Spinal cord (tissue), 10 donors: ENCODE results near the gene CHMP4A. TPM values are rescaled to one million over a fixed set of nuclear protein-coding genes. Genes with fewer than 3 reads are reported as not detected.

Source experiments
- DNase-seq, 6 donors: peaks; one replicate each; pipeline versions ENCODE4 v3.0.0 to v3.0.0-alpha.2; 2013 to 2015; ENCODE audit warnings: low spot score in 6 of 6, low read depth in 4 of 6
- H3K27ac ChIP-seq: one replicate; pipeline ENCODE4 v1.5.1; 2013; ENCODE audit warnings: low read depth, low read length, control low read depth
- H3K27me3 ChIP-seq: one replicate; pipeline ENCODE4 v1.6.1; 2013; ENCODE audit warnings: low read length; ENCODE audit not compliant: control insufficient read depth, insufficient read depth
- H3K36me3 ChIP-seq: one replicate; pipeline ENCODE4 v1.6.1; 2013; ENCODE audit warnings: low read length; ENCODE audit not compliant: control insufficient read depth, insufficient read depth
- H3K4me1 ChIP-seq: one replicate; pipeline ENCODE4 v1.6.1; 2013; ENCODE audit warnings: low read length; ENCODE audit not compliant: control insufficient read depth, insufficient read depth
- H3K4me3 ChIP-seq: one replicate; pipeline ENCODE4 v1.5.1; 2013; ENCODE audit warnings: low read depth, low read length, control low read depth
- H3K9me3 ChIP-seq: one replicate; pipeline ENCODE4 v1.6.1; 2013; ENCODE audit warnings: low read length; ENCODE audit not compliant: control insufficient read depth, insufficient read depth
- WGBS: methylation state at CpG from one replicate; pipeline ENCODE4 v1.1.5; 2013; ENCODE audit warnings: missing lambda C conversion rate; ENCODE audit not compliant: insufficient coverage; 5-methylcytosine and 5-hydroxymethylcytosine counted together
- polyA plus RNA-seq, 2 donors: library from polyadenylated mRNA; unstranded; fragments of 120-200 nt; gene quantifications; one replicate each; pipeline ENCODE4 v1.2.1, GENCODE V29; 2013; ENCODE audit not compliant: insufficient read length in 2 of 2
- total RNA-seq, 2 donors: library from RNA; depleted of rRNA in 1 of 2; stranded (reverse); fragments of 120-200 nt in 1 of 2; fragments of >200 nt in 1 of 2; gene quantifications; one replicate each; pipeline versions ENCODE4 v1.2.3 to v1.2.4, GENCODE V29; 2013 to 2014
- donor health status: healthy.

The CHMP4A gene
- total and polyA plus RNA-seq, 4 donors: 23.2 to 62.9 (median 46.5) TPM

DNA sequence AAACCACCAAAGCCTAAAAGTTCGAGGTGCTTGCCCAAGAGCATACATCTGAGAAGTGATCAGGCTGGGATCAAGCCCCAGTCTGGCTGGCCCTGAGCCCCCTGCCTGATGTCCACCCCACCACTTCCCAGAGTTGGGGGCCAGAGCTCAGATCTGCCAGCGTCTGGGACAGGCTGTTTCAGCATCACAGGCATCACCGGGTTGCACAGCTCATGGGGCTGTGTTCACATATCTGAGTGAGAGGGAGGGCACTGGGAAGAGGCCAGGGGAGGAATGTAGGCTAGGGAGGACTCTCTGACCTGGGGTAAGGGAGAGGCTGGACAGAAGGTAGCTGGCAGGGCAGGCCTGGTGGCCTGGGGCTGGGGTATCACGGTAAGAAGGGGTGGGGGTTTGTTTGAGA lies 43.7 kb upstream of the CHMP4A start:
- no peak overlapping the region for H3K27ac ChIP-seq
- H3K36me3 ChIP-seq: peaks cover 64% of the 10 kb centered on the region
- no peak for DNase-seq
- H3K4me3 ChIP-seq: no peak overlapping the region
- no peaks in the 10 kb centered on the region for H3K9me3 ChIP-seq
- 78% methylated on average over 4 of the region's 4 CpGs for WGBS
- H3K4me1 ChIP-seq: no peaks in the 10 kb centered on the region
- H3K27me3 ChIP-seq: no peaks in the 10 kb centered on the region

DNA sequence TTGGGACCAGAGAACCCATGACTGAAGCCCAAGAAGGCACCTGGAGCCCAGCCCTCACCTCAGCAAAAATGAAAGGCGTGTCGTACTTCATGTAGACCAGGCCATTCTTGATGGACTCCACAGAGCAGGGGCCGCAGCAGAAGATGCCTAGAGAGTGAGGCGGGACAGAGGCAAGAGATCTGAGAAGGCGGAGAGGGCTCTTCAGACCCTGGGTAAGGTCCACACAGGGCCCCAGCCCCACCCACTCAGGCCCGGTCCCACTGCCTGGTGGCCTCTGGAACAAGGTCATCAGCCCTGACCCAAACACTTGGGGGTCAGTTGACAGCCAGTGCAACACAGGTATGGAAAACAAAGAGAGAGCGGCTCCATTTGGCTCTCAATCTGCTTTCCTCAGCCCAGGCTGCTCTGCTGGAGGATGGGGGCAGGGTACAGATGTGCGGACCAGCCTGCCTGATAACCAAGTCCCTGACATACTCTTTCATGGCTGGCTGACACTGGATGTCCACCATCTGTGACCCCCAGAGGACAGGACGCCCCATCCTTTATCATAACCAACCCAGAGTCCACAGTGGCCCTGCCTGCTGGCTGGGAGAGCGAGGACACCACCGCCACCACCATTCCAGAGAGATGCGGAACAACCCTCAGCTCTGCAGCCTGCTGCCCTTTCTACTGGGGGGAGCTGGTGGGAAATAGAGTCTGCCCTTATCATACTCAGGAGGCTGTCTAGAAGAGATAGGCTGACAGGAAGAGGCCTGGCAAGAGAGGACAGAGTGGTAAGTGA lies 42.8 kb upstream of the CHMP4A start:
- Histone ChIP-seq H3K36me3 (peaks cover 59% of the 10 kb centered on the region), H3K4me3 (no peak overlapping the region), H3K27ac (no peak overlapping the region), H3K27me3 (no peaks in the 10 kb centered on the region), H3K4me1 (no peaks in the 10 kb centered on the region), H3K9me3 (no peaks in the 10 kb centered on the region)
- 84% methylated on average over 9 of the region's 12 CpGs for WGBS
- DNase-seq: no peak

DNA sequence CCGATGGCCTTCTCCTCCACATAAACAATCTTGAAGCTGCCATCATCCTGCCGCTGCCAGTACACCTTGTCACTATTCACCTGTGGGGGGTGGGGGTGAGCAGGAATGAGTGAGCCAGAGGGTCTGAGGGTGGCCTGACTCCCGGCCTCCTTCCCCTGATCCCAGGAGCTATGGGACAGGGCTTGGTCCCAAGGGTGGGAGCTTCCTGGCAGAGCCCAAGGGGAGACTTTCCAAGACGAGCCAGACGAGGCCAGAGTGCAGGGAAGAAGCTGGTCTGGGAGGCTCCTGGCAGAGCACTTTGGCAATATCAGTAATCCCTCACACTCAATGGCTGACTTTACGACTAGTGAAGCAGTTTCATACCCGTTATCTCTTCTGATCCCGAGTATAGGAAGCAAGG lies 42.1 kb upstream of the CHMP4A start:
- no peak for DNase-seq
- Histone ChIP-seq H3K4me1 (no peaks in the 10 kb centered on the region), H3K36me3 (peaks cover 54% of the 10 kb centered on the region), H3K9me3 (no peaks in the 10 kb centered on the region), H3K4me3 (no peak overlapping the region), H3K27ac (no peak overlapping the region), H3K27me3 (no peaks in the 10 kb centered on the region)
- 90% methylated on average over 6 of the region's 8 CpGs for WGBS

DNA sequence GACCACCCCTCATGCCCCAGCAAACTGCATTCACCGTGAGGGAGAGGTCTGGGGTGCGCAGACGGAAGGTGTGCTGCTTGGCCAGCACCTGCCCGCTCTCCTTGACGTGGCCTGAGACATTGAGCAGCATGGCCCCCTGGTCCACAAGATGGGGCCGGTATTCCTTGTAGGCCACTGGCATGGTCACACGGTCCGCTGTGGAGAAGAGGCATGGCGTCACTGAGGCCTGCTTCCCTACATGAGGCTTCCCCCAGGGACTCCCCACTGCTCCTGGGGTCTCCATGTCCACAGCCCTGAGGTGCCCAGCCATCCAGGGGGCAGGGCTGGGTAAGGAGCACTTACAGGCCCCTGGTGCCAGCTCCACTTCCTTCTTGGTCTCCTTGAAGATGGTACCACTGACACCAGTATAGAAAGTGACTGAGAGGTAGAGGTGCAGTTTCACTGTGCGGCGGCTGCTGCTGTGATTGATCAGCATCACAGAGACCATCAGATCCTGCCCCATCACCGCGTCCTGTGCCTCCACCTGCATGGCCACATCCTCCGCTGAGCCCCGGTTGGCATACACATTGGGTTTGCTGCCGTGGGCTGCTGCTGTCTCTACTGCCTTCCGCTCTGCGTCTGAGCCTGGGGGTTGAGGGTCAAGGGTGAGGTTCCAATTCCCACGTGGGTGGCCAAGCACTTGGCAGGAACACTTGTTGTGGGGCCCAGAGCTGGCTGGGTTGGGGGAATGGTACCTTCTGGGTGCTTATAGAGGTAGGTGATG lies 41.5 kb upstream of the CHMP4A start:
- Histone ChIP-seq H3K4me1 (no peaks in the 10 kb centered on the region), H3K36me3 (peaks cover 48% of the 10 kb centered on the region), H3K27me3 (no peaks in the 10 kb centered on the region), H3K9me3 (no peaks in the 10 kb centered on the region), H3K27ac (no peak overlapping the region), H3K4me3 (no peak overlapping the region)
- 96% methylated on average over 14 of the region's 19 CpGs for WGBS
- DNase-seq: no peak

DNA sequence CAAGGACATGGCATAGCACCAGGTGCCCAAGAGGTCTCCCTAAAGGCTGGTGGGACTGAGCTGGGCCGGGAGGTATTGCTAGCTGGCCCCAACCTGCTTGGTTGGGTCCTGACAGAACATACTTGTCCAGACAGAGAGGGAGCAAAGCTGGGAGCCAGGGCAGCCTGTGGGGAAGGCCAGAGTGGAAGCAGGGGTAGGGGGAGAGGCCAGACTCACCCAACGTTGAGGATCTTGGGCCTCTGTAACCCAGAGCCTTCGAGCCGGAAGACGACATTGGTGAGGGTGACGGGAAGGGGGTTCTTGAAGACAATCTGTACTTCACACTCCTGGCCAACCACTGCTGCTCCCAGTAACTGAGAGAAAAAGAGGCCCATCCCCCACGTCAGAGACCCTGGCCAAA lies 40.6 kb upstream of the CHMP4A start:
- WGBS: 64% methylated on average over 2 of the region's 7 CpGs
- no peak for DNase-seq
- H3K36me3 ChIP-seq: peaks cover 48% of the 10 kb centered on the region
- H3K4me1 ChIP-seq: no peaks in the 10 kb centered on the region
- no peak overlapping the region for H3K4me3 ChIP-seq
- no peaks in the 10 kb centered on the region for H3K27me3 ChIP-seq
- H3K27ac ChIP-seq: no peak overlapping the region
- H3K9me3 ChIP-seq: no peaks in the 10 kb centered on the region

DNA sequence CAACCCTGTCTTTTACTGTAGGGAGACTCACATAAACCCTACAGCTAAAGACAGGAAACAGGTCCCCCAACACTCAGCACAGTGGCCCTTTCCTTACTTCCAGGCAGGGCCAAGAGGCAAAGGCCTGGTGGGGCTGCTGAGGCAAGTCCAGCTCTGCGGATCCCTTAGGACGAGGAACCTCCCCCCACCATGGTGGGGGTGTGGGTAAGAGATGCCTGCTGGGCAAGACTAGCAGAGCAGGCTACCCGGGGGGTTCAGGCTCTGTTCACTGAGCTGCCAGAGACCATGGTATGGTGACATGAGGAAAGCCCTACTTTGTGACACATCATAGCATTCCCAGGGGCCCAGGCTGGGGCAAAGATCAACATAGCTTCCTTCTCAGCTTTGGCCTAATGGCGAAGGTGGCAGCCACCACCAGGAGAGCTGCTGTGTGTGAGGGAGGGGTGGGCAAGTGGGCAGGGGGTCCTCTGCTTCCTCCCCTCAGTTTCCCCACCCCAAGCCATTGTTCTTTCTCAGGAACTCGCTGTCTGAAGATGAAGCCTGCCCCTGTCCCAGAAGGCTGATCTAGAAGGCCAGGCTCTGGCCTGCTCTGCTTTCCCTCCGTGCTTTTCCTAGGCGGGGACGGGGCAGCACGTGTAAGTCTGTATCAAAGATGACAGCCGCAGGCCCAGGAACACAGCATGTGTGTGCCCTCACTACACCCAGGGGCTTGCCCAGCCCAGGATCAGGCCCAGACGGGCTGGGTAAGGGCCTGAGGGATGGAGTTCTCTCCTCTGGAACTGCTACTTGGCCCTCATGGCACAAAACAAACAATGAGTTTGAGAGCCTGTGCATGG lies 39.2 kb upstream of the CHMP4A start:
- DNase-seq: no peak
- Histone ChIP-seq H3K36me3 (peaks cover 38% of the 10 kb centered on the region), H3K27ac (no peak overlapping the region), H3K27me3 (no peaks in the 10 kb centered on the region), H3K4me1 (no peaks in the 10 kb centered on the region), H3K9me3 (no peaks in the 10 kb centered on the region), H3K4me3 (no peak overlapping the region)
- 88% methylated on average over 7 of the region's 11 CpGs for WGBS

DNA sequence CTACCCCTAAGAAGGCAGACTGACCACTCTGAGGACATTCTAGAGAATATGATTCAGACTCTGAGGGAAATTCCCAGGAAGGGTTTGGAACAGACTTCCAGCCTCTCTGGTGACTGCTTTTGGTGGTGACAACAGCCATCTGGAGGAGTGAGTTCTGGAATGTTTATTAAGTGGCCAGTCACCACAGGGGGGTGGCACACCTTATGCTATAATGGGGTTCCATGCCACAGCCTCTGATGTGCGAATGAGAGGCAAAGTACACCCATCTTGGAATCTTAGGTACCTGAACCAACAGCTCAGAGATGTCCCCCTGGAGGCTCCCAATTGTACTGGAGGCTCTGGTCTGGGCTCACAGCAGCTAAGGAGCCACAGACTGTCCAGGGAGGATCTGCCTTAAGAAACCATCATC lies 38.6 kb upstream of the CHMP4A start:
- H3K4me1 ChIP-seq: no peaks in the 10 kb centered on the region
- H3K27ac ChIP-seq: no peak overlapping the region
- no peaks in the 10 kb centered on the region for H3K9me3 ChIP-seq
- 83% methylated on average over 1 of the region's 1 CpG for WGBS
- H3K4me3 ChIP-seq: no peak overlapping the region
- H3K36me3 ChIP-seq: peaks cover 37% of the 10 kb centered on the region
- no peak for DNase-seq
- no peaks in the 10 kb centered on the region for H3K27me3 ChIP-seq

DNA sequence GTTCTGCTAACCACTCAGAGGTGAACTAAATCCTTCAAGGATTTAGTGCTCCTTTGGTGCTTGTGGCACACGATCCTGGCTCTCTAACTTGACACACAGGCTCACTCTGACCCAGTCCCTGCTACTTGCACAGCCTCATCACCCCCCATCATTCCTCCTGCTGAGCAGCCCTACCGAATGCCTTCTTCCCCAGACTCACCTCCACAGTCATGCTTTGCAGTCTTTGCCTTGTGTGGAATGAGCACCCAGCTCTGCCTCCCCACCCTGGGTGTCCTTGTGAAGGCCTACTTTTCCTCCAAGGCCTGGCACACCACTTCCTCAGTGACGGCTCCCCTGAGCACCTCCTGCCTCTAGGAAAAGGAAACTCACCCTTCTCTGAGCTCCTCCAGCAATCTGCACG lies 37.1 kb upstream of the CHMP4A start:
- Histone ChIP-seq H3K4me1 (no peaks in the 10 kb centered on the region), H3K4me3 (no peak overlapping the region), H3K27ac (no peak overlapping the region), H3K27me3 (no peaks in the 10 kb centered on the region), H3K9me3 (no peaks in the 10 kb centered on the region), H3K36me3 (peaks cover 27% of the 10 kb centered on the region)
- 50% methylated on average over 4 of the region's 4 CpGs for WGBS
- DNase-seq: no peak

DNA sequence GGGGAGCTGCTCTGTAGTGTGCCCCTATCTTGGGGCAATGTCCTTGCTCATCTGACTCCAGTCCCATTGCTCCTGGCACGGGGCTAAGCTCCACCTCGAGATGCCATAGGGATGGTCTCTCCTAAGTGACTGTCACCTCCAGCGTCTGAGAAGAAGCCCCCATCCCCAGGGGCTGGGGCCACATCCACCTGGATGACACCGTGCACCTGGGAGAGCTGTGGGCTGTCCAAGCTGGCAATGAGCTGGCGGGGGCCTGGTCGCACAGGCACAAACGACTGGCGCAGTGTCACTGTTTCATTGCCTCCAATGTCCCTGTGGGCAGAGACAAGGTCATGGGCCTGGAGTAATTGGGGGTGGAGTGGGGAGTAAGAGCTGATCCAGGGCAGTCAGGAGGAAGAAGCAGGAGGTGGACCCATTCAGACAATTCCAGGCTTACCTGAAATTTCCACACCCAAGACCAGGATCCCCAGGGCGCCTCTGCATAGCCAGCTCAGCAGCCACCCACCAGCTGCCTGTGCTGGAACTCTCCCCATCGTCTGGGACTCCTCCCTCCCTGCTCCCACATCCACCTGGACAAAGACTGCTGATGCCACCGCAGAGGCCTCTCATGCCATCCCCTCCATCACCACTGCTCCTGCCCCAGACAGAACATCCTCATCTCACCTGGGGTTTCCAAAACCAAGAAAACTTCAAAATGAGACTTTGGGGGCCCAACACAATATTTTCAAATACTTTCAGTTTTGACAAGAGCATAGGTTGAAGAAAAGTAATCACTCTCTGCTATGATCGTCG lies 36.1 kb upstream of the CHMP4A start:
- no peaks in the 10 kb centered on the region for H3K4me1 ChIP-seq
- no peak overlapping the region for H3K4me3 ChIP-seq
- no peaks in the 10 kb centered on the region for H3K27me3 ChIP-seq
- no peaks in the 10 kb centered on the region for H3K9me3 ChIP-seq
- WGBS: 69% methylated on average over 11 of the region's 13 CpGs
- H3K27ac ChIP-seq: no peak overlapping the region
- H3K36me3 ChIP-seq: peaks cover 18% of the 10 kb centered on the region
- DNase-seq: no peak
